GM19035 (cell line): ENCODE results near the gene UBE2S.

Experiments
- ATAC-seq: cut with Tn5 transposase; IDR thresholded peaks from one replicate; pipeline ENCODE4 v1.9.1; 2021; ENCODE audit not compliant: unreplicated experiment

UBE2S gene

GRCh38 chr19:55366790-55367189 is 40.8 kb downstream of the UBE2S start:
- no peak for ATAC-seq

- no peak for ATAC-seq
These were observed 41.6 kb downstream of the UBE2S start for GRCh38 chr19:55365964-55366363.

GRCh38 chr19:55365245-55365644 is 42.3 kb downstream of the UBE2S start:
- no peak for ATAC-seq

GRCh38 chr19:55362990-55363716 is 44.4 kb downstream of the UBE2S start, which contains the start of gene GARIN5B:
Gene GARIN5B, minus strand, starts transcription at chr19:55363260. Its CDS starts 194 bp downstream, at chr19:55363066.
- no peak for ATAC-seq

- ATAC-seq = no peak
These were observed 45.2 kb downstream of the UBE2S start for GRCh38 chr19:55362174-55362989.

- ATAC-seq = no peak
These were observed 46.7 kb downstream of the UBE2S start for GRCh38 chr19:55360902-55361301.

GRCh38 chr19:55358943-55359908 is 48.4 kb downstream of the UBE2S start:
- ATAC-seq = no peak

- no peak for ATAC-seq
These were observed 49.1 kb downstream of the UBE2S start for GRCh38 chr19:55358493-55358892.

- no peak for ATAC-seq
These were observed 52.3 kb downstream of the UBE2S start for GRCh38 chr19:55355213-55355821.

- no peak for ATAC-seq
These were observed 52.8 kb downstream of the UBE2S start, which contains the start of gene COX6B2 for GRCh38 chr19:55354698-55355212. Gene COX6B2, minus strand, starts transcription at chr19:55354719. Its CDS starts 198 bp downstream, at chr19:55354521.

GRCh38 chr19:55353803-55354697 is 53.5 kb downstream of the UBE2S start:
- no peak for ATAC-seq

- no peak for ATAC-seq
These were observed 54.2 kb downstream of the UBE2S start for GRCh38 chr19:55353356-55353802.

GRCh38 chr19:55352549-55353145 is 54.9 kb downstream of the UBE2S start:
- no peak for ATAC-seq

GRCh38 chr19:55352040-55352439 is 55.5 kb downstream of the UBE2S start:
- no peak for ATAC-seq

GRCh38 chr19:55350620-55351315 is 56.8 kb downstream of the UBE2S start:
- ATAC-seq = no peak
